ENCODE data around the gene WDR6. TPM values are rescaled to one million over a fixed set of nuclear protein-coding genes. Genes with fewer than 3 reads are reported as not detected.

The WDR6 gene
- total and polyA plus RNA-seq, 8 donors: 156 to 217 (median 183) TPM

DNA sequence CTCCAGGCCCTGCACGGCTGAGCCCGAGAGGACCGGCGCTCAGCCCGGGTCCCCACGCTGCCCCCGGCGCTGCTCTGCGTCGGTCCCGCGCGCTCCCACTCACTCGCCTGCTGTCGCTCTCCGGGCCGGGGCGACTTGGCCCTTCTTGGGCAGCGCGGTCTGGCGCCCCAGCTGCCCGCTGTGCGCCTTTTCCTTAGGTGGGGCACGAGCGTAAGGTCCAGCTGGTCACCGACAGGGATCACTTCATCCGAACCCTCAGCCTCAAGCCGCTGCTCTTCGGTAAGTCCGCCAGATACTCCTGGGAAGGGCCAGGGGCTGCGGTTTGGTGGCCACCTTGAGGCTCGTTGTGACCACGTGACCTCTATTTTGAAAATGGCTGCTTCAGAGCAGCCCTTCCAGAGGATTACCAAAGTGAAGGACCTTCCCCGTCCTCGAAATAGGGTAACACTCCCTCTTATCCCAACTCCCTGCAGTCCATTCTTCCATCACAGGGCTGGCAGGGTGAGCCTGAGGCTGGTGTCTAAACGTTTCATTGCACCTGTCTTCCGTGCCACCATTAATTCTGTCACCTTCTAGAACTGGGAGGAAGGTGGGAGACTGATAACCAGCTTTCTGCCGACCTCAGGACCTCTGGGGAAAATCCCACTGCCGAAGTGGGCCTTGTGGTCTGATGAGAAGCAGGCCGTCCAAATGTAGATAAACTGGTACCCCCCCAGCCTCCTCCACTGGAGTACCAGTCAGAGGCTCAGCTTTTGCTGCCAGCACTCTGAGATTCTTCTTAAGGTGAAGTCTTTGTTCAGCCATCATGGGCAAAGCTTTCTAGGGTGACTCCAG, 16.3 kb upstream of the WDR6 start:
- H3K9me3 ChIP-seq: no peaks in the 10 kb centered on the region
- intact Hi-C loops (cut with DNase I): no loop called here
- TF ChIP-seq, protein P1, sequence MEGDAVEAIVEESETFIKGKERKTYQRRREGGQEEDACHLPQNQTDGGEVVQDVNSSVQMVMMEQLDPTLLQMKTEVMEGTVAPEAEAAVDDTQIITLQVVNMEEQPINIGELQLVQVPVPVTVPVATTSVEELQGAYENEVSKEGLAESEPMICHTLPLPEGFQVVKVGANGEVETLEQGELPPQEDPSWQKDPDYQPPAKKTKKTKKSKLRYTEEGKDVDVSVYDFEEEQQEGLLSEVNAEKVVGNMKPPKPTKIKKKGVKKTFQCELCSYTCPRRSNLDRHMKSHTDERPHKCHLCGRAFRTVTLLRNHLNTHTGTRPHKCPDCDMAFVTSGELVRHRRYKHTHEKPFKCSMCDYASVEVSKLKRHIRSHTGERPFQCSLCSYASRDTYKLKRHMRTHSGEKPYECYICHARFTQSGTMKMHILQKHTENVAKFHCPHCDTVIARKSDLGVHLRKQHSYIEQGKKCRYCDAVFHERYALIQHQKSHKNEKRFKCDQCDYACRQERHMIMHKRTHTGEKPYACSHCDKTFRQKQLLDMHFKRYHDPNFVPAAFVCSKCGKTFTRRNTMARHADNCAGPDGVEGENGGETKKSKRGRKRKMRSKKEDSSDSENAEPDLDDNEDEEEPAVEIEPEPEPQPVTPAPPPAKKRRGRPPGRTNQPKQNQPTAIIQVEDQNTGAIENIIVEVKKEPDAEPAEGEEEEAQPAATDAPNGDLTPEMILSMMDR (IDR thresholded peaks at IDR 0.05): no peak
- peak overlapping the region; percentile 97 for H3K4me3 ChIP-seq
- H3K27ac ChIP-seq: peak overlapping the region; percentile 91 to 92
- ATAC-seq (peak; percentile 31), DNase-seq (peak in 2 of 4 donors; percentile 22 to 83)
- H3K4me1 ChIP-seq: peaks cover 17 to 43% of the 10 kb centered on the region in 2 donors
- H3K27me3 ChIP-seq: no peaks in the 10 kb centered on the region
- H3K36me3 ChIP-seq: peaks cover 0 to 23% of the 10 kb centered on the region in 2 donors

DNA sequence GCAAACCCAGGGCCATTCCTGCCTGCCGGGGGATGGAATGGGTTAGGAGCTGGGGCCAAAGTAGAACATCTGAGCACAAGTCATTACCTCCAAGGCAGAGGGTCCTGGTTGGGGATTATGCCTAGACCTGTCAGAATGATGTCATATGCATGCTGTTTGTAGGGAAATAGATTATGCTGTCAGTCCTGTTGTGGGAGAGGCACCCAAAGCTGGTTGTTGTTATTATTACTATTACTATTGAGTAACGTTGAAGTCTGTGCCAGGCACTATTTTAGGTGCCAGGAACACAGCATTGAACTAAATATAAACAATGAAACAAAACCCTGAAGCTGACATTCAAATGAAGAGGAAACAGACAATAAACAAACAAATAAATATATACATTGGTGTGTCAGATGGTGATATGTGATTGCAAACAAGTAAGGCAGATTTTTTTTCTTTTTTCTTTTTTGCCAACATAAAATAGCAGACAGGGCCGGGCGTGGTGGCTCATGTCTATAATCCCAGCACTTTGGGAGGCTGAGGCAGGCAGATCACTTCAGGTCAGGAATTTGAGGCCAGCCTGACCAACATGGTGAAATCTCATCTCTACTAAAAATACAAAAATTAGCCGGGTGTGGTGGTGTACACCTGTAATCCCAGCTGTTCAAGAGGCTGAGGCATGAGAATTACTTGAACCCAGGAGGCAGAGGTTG, 15.2 kb upstream of the WDR6 start:
- H3K4me3 ChIP-seq: peak overlapping the region in 1 of 2 donors; percentile 97
- no peaks in the 10 kb centered on the region for H3K27me3 ChIP-seq
- H3K36me3 ChIP-seq: peaks cover 0 to 27% of the 10 kb centered on the region in 2 donors
- peaks cover 17 to 43% of the 10 kb centered on the region in 2 donors for H3K4me1 ChIP-seq
- intact Hi-C loops (cut with DNase I): no loop called here
- H3K27ac ChIP-seq: no peak overlapping the region
- no peaks in the 10 kb centered on the region for H3K9me3 ChIP-seq
- TF ChIP-seq, protein P1 (IDR thresholded peaks at IDR 0.05): no peak
- ATAC-seq (no peak), DNase-seq (no peak)

- TF ChIP-seq, protein P1 (IDR thresholded peaks at IDR 0.05): no peak
- Histone ChIP-seq H3K27ac (no peak overlapping the region), H3K4me3 (no peak overlapping the region), H3K36me3 (peaks cover 0 to 30% of the 10 kb centered on the region in 2 donors), H3K27me3 (no peaks in the 10 kb centered on the region), H3K9me3 (no peaks in the 10 kb centered on the region), H3K4me1 (peaks cover 17 to 36% of the 10 kb centered on the region in 2 donors)
- ATAC-seq (no peak), DNase-seq (no peak)
- intact Hi-C loops (cut with DNase I): no loop called here
Measured at GRCh38 chr3:48993834-48994233, 13.4 kb upstream of the WDR6 start.

DNA sequence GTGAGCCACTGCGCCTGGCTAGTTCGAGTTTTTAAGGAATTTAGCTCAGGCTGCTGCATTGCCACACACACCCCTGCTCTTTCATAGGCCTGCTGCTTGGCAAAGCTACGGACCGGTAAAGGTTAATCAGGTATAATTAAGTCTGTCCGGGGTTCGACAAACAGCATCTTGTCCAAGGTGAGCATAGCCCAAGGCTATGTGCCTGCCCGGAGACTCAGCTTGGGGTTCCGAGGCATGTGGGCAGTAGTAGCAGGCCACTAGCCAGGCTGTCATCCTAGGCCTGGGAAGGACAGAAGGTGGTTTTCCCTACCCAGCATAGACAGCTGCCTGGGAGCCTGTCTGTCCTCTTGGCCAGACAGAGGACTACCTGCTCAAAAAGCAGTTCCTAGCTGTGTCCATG, 10.6 kb upstream of the WDR6 start:
- H3K4me1 ChIP-seq: peaks cover 4 to 12% of the 10 kb centered on the region in 2 donors
- DNase-seq: no peak
- intact Hi-C loops (cut with DNase I): no loop called here
- no peak overlapping the region for H3K27ac ChIP-seq
- no peak overlapping the region for H3K4me3 ChIP-seq
- H3K27me3 ChIP-seq: no peaks in the 10 kb centered on the region
- TF ChIP-seq, protein P1 (IDR thresholded peaks at IDR 0.05): no peak
- H3K36me3 ChIP-seq: peaks cover 0 to 30% of the 10 kb centered on the region in 2 donors
- no peaks in the 10 kb centered on the region for H3K9me3 ChIP-seq
- ATAC-seq: no peak

GRCh38 chr3:48997102-48997635, 10.0 kb upstream of the WDR6 start:
- DNase-seq (no peak), ATAC-seq (no peak)
- H3K36me3 ChIP-seq: peaks cover 0 to 30% of the 10 kb centered on the region in 2 donors
- peaks cover 0 to 7% of the 10 kb centered on the region in 2 donors for H3K4me1 ChIP-seq
- intact Hi-C loops (cut with DNase I): no loop called here
- H3K9me3 ChIP-seq: no peaks in the 10 kb centered on the region
- TF ChIP-seq, protein P1 (IDR thresholded peaks at IDR 0.05): no peak
- H3K27ac ChIP-seq: no peak overlapping the region
- no peak overlapping the region for H3K4me3 ChIP-seq
- H3K27me3 ChIP-seq: no peaks in the 10 kb centered on the region

All from left lung (tissue), 10 donors.